Stimulated activated naive CD8-positive, alpha-beta T cell treated with anti-CD3 and anti-CD28 coated beads, Interleukin-15, Interleukin-2, amounts not matched to agents 100 ng/mL and 50 ng/mL, for 24 hours (primary cell): ENCODE measurements around the gene DACH1.

Source experiments
- H3K27ac Mint-ChIP-seq: one replicate; pipeline ENCODE4 v1.8.0; 2021; ENCODE audit warnings: mild to moderate bottlenecking, mixed read lengths
- H3K27me3 Mint-ChIP-seq: one replicate; pipeline ENCODE4 v1.8.0; 2021; ENCODE audit warnings: mixed read lengths
- H3K36me3 Mint-ChIP-seq: one replicate; pipeline ENCODE4 v1.8.0; 2021; ENCODE audit warnings: low read depth, mixed read lengths
- H3K4me1 Mint-ChIP-seq: one replicate; pipeline ENCODE4 v1.8.0; 2021; ENCODE audit warnings: low read depth, mixed read lengths
- H3K4me3 Mint-ChIP-seq: one replicate; pipeline ENCODE4 v1.8.0; 2021; ENCODE audit warnings: mild to moderate bottlenecking, mixed read lengths
- H3K9me3 Mint-ChIP-seq: one replicate; pipeline ENCODE4 v1.8.0; 2021; ENCODE audit warnings: mixed read lengths

DACH1 gene

DNA sequence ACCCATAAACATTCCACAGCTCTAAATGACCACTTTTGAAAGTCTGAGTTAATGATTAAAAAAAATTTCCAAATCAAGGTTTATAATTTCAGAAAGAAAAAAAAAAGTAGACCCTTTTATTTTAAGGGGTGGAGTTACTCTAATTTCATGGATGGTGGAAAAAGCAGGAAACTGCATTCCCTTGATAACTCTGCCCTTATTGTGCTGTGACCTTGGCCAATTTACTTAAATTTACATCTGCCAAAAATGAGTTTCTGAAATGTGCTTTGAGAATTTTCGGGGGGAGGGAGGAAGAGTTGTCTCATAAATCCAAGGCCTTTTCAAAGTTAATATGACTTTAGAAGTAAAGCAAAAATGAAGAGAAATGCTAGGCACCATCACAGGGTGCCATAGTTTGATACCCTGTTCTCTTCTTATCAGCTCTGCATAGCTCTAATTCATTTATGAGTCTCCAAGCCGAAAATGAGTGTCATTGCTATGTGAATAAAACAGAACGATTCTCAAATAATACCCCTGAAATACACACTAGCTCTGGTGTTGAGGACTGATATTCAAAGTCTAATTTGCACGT is 367.0 kb downstream of the DACH1 start:
- Mint-ChIP-seq H3K27me3 (no peaks in the 10 kb centered on the region), H3K9me3 (no peaks in the 10 kb centered on the region), H3K4me1 (no peaks in the 10 kb centered on the region), H3K36me3 (no peaks in the 10 kb centered on the region), H3K27ac (no peak overlapping the region), H3K4me3 (no peak overlapping the region)

DNA sequence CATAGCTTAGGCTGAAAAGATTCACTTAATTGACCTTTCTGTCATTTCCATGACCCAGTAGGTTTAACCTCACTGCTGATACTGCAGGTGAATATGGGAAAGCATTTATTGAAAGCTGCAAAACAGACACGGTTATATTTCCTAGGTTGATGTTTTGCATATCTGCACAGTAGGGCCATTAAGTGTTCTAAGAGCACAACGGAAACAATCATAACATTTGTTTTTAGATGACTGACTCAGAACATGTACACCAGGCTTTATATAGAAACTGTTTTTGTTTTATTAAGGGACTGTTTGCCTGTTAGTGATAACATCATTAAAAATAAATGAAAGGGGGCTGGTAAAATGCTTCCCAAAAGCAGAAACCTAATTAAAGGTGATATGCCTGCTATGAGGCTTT is 367.8 kb downstream of the DACH1 start:
- H3K27me3 Mint-ChIP-seq = no peaks in the 10 kb centered on the region
- H3K9me3 Mint-ChIP-seq = no peaks in the 10 kb centered on the region
- H3K4me1 Mint-ChIP-seq = no peaks in the 10 kb centered on the region
- no peak overlapping the region for H3K27ac Mint-ChIP-seq
- H3K36me3 Mint-ChIP-seq = no peaks in the 10 kb centered on the region
- H3K4me3 Mint-ChIP-seq = no peak overlapping the region

DNA sequence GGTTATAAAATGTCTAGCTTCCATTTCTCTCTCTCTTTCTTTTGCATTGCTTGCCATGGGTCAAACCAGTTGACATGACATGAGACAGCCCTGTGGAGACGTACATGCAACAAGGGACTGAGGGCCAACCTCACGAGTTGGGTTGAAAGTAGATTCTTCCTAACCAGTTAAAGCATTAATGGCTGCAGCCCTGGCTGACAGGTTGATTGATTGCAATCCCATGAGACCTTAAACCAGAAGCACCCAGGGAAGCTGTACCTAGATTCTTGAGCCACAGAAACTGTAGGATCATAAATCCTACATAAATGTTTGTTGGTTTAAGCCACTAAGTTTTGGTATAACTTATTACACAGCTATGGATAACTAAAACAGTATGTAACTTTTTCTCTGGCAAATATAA is 373.8 kb downstream of the DACH1 start:
- H3K27ac Mint-ChIP-seq = no peak overlapping the region
- no peaks in the 10 kb centered on the region for H3K9me3 Mint-ChIP-seq
- no peaks in the 10 kb centered on the region for H3K36me3 Mint-ChIP-seq
- no peaks in the 10 kb centered on the region for H3K27me3 Mint-ChIP-seq
- H3K4me3 Mint-ChIP-seq = no peak overlapping the region
- no peaks in the 10 kb centered on the region for H3K4me1 Mint-ChIP-seq

DNA sequence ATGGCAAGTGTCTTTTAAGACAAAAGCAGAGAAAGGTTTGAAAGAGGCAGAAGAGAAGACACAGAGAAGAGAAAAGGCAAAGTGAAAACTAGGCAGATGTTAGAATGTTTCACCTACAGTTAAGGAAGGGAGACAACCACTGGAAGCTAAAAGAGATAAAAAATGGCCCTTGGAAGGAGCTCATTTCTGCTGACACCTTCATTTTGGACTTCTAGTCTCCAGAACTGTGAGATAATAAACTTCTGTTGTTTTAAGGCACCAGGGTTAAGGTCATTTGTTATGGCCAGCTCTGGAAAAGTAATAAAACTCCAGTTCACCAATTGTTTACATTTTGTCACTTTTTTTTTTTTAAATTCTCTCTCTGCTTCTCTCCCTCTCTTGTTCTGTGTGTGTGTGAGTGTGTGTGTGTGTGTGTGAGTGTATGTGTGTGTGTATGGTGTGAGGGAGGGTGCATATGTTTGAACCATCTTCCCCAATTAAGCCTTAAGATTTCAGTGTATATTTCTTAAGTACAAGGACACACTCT is 374.6 kb downstream of the DACH1 start:
- H3K4me1 Mint-ChIP-seq = no peaks in the 10 kb centered on the region
- H3K36me3 Mint-ChIP-seq = no peaks in the 10 kb centered on the region
- H3K4me3 Mint-ChIP-seq = no peak overlapping the region
- no peaks in the 10 kb centered on the region for H3K9me3 Mint-ChIP-seq
- no peaks in the 10 kb centered on the region for H3K27me3 Mint-ChIP-seq
- no peak overlapping the region for H3K27ac Mint-ChIP-seq

DNA sequence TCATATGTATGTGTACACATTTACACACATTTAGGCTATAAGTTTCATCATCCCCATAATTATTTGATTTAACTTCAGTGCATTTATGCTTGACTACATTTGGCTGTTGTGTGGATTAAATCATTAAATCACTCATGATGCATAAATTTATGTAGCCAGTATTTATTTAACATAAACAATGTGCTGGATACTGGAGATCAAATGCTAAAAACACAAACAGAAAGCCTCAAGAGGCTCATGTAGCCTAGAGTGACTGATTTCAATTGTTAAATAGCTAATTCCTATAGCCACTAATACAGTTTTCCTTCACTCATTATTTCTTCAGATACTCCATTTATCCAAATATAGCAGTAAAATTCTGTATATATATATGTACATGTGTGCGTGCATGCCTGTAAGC is 376.0 kb downstream of the DACH1 start:
- Mint-ChIP-seq H3K27me3 (no peaks in the 10 kb centered on the region), H3K4me3 (no peak overlapping the region), H3K4me1 (no peaks in the 10 kb centered on the region), H3K9me3 (no peaks in the 10 kb centered on the region), H3K36me3 (no peaks in the 10 kb centered on the region), H3K27ac (no peak overlapping the region)

DNA sequence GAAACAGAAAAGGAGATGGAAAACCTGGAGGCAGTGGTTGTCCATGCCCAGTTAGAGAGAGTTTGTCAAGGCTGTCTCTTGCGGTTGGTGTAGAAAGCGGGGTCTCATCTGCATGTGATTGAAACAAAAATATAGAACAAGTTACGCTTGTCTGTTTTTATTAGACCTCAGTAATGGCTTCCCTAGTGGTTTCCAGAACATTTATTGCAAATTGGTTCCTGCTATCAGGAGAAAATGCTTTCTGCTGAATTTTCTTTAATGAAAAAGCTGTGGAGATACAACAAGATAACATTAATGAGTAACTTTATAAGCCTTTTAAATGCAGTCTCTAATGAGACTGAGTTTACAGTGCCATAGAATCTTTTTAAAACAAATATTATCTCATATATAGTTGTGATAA is 378.0 kb downstream of the DACH1 start:
- no peaks in the 10 kb centered on the region for H3K36me3 Mint-ChIP-seq
- no peak overlapping the region for H3K4me3 Mint-ChIP-seq
- no peaks in the 10 kb centered on the region for H3K9me3 Mint-ChIP-seq
- H3K27ac Mint-ChIP-seq = no peak overlapping the region
- no peaks in the 10 kb centered on the region for H3K27me3 Mint-ChIP-seq
- H3K4me1 Mint-ChIP-seq = no peaks in the 10 kb centered on the region

DNA sequence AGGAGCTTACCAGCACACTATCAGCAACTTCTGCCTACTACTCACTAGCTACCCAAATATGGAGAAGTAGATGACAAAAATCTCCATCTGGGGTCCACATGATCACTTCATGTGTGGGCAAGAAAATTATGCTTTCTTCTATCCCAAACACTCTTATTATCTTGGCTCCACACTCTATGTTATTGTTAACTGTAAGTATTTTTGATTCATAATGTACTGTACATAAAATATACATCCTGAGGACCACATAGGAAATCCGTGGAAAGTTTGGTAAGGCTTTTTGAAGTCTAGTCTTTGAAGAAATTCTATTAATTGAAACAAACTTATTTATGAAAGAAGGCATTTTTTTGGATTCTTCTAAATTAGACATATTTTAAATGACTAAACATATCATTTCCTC is 378.8 kb downstream of the DACH1 start:
- no peaks in the 10 kb centered on the region for H3K36me3 Mint-ChIP-seq
- H3K27me3 Mint-ChIP-seq = no peaks in the 10 kb centered on the region
- no peaks in the 10 kb centered on the region for H3K9me3 Mint-ChIP-seq
- H3K4me1 Mint-ChIP-seq = no peaks in the 10 kb centered on the region
- no peak overlapping the region for H3K4me3 Mint-ChIP-seq
- H3K27ac Mint-ChIP-seq = no peak overlapping the region

DNA sequence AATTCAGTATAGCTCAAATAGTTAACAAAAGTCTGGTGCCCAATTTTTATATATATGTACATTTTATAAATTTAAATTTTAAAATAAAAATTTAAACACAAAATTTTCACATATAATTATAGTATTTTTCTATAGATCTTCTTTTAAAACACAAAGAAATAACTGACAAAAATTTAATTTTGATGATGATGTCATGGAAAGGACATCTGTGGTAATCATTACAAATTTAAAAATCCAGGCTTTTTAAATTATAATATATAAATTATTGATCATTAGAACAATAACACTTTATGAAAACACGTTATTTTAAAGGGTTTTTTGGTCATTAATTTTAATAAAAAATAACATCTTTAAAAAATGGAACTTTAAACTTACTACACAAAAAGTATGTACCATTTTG is 381.1 kb downstream of the DACH1 start:
- Mint-ChIP-seq H3K27ac (no peak overlapping the region), H3K9me3 (no peaks in the 10 kb centered on the region), H3K4me1 (no peaks in the 10 kb centered on the region), H3K4me3 (no peak overlapping the region), H3K27me3 (no peaks in the 10 kb centered on the region), H3K36me3 (no peaks in the 10 kb centered on the region)

DNA sequence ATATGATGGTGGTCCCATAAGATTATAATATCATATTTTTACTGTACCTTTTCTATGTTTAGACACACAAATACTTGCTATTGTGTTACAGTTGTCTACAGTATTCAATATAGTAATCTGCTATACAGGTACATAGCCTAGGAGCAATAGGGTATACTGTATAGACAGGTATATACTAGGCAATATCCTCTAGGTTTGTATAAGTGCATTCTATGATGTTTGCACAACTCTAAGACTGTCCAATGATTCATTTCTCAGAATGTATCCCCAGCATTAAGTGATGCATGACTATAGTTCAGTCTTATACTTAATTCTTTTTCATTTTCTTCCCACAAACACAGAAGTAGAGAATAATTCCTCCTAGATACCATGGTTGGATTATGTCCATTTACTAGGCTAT is 383.3 kb downstream of the DACH1 start:
- no peak overlapping the region for H3K4me3 Mint-ChIP-seq
- H3K27me3 Mint-ChIP-seq = no peaks in the 10 kb centered on the region

DNA sequence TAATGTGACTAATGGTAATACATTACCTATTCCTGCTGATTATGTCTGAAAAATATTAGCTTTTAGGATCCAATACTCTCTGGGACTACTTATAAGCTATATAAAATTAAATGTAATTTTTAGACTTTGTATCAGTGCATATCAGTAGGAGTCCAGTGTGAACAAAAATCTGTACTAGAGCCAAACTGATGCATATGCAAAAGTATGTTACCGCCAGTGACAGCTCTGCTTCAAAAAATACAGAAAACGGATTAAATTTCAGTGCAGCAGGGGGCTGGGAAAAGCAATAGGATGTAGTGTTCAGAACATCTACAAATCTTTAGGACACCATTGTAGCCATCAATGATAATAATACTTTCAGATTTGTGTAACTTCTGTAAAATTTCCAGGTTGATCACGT is 385.5 kb downstream of the DACH1 start:
- Mint-ChIP-seq H3K4me1 (no peaks in the 10 kb centered on the region), H3K36me3 (no peaks in the 10 kb centered on the region), H3K27ac (no peak overlapping the region), H3K27me3 (no peaks in the 10 kb centered on the region), H3K4me3 (no peak overlapping the region), H3K9me3 (no peaks in the 10 kb centered on the region)

More for the DNA sequence above, 383.3 kb downstream of the DACH1 start:
- Mint-ChIP-seq H3K27ac (no peak overlapping the region), H3K36me3 (no peaks in the 10 kb centered on the region), H3K4me1 (no peaks in the 10 kb centered on the region), H3K9me3 (no peaks in the 10 kb centered on the region)

DNA sequence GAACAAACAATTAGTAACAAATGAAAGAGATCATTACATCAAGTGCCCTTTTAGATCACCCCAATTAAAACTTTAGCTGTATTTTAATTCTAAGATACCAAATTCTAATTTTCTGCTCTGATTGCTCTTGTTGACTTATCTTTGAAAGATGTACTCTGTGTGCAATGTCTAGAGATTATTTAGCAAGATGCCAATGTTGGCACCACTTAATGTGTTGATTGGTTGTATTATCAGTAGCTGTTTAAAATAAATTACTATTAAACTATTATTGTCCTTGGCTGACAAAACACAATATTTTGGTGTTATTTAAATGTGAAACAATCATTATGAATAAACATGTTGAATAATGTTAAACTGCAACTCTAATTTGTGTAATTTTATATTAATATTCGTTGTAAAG is 386.0 kb downstream of the DACH1 start:
- H3K4me1 Mint-ChIP-seq = no peaks in the 10 kb centered on the region
- no peaks in the 10 kb centered on the region for H3K9me3 Mint-ChIP-seq
- no peak overlapping the region for H3K27ac Mint-ChIP-seq
- no peaks in the 10 kb centered on the region for H3K36me3 Mint-ChIP-seq
- H3K4me3 Mint-ChIP-seq = no peak overlapping the region
- no peaks in the 10 kb centered on the region for H3K27me3 Mint-ChIP-seq

DNA sequence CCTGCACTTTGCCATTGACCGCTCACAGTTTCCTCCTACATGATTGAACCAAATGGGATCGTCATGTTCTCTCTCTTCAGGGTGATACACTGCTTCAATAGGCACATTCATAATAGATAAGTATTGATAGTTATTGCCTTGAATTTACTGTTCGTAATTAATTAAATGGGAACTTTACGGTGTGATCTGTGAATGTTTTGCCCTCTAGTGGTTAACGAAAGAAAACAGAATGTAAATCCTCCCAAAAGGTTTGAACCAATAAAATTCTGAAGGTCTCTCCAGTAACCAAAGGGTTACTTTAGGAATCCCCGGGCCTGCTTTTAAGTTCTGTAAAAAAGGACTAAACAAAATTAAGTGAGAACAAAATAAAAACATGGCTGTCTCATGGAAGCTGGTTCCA is 389.3 kb downstream of the DACH1 start:
- Mint-ChIP-seq H3K9me3 (no peaks in the 10 kb centered on the region), H3K27me3 (no peaks in the 10 kb centered on the region), H3K4me1 (no peaks in the 10 kb centered on the region)

DNA sequence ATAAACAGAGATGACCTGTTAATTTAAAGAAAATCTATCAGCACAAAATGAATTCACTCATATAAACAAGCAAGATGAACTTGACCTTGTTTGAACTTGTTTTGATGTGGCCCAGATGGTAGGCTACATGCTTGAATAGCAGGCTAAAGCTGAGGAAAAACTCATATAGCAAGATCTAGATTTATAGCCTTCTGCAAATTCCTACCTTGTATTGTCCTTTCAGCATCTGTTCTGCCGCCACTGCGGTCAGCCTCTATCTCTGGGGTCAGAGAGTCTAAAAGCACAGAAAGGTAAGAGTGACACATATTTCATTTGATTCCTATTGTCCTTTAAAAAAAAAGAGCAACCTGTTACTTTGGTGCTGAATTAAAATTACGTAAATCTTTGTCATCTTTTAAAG is 392.1 kb downstream of the DACH1 start:
- Mint-ChIP-seq H3K36me3 (no peaks in the 10 kb centered on the region), H3K27me3 (no peaks in the 10 kb centered on the region), H3K4me1 (no peaks in the 10 kb centered on the region), H3K4me3 (no peak overlapping the region), H3K27ac (no peak overlapping the region), H3K9me3 (no peaks in the 10 kb centered on the region)

More for the DNA sequence above, 389.3 kb downstream of the DACH1 start:
- Mint-ChIP-seq H3K27ac (no peak overlapping the region), H3K4me3 (no peak overlapping the region), H3K36me3 (no peaks in the 10 kb centered on the region)

DNA sequence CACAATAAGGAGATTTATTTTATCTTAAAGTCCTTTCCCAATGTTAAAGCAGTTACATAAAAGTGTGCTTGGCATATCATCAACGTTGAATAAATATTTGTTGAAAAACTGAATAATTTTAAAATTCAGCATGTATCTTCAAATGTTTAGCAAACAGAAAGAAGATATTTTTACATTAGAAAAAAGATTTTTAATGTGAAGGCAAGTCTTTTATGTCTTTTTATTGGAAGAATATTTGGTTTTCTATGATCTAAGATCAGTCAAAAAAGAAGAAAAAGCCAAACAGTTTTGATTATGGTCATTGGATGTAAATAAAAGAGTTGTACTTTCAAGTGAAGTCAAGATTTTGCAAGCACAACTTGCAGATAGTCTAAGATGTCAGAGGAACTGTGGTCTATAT is 397.4 kb downstream of the DACH1 start:
- Mint-ChIP-seq H3K27ac (no peak overlapping the region), H3K9me3 (no peaks in the 10 kb centered on the region), H3K4me3 (no peak overlapping the region), H3K36me3 (no peaks in the 10 kb centered on the region), H3K27me3 (no peaks in the 10 kb centered on the region), H3K4me1 (no peaks in the 10 kb centered on the region)

DNA sequence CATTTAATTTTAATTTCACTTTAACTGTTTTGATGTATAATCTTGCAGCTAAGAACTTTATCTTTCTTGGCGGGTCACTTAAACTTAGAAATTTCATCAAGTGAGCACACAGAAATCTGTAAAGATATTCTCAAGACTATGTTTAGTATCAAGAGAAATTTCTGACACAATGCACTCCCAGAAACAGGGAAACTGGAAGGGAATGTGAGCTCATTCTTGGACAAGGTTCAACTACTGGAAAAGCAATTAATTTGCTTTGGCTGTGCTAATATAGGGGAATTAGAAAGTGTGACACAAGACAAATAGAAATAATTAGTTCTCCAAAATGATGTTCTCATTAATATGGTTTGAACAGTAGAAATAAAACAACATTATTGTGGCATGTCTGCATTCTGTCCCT is 402.3 kb downstream of the DACH1 start:
- Mint-ChIP-seq H3K9me3 (no peaks in the 10 kb centered on the region), H3K27ac (no peak overlapping the region), H3K4me1 (no peaks in the 10 kb centered on the region), H3K4me3 (no peak overlapping the region), H3K36me3 (no peaks in the 10 kb centered on the region), H3K27me3 (no peaks in the 10 kb centered on the region)

DNA sequence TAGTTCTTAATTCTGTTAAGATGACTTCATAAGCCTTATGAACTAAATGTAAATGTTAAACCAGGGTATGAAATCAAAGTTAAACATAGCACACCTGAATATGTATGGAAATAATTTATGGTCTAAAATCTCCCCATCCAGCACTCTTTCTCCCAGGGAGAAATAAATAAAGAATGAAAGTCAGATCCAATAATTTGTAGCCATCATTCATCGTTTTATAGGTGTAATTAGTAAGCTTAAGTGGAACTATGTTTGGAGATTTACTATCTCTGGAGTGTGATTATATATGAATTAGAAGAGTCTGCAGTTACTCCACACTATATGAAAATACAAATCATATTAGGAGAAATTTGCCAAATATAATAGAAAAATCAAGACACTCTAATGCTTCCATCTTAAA is 405.1 kb downstream of the DACH1 start:
- H3K4me3 Mint-ChIP-seq = no peak overlapping the region
- no peaks in the 10 kb centered on the region for H3K4me1 Mint-ChIP-seq
- H3K36me3 Mint-ChIP-seq = no peaks in the 10 kb centered on the region

More for the DNA sequence above, 405.1 kb downstream of the DACH1 start:
- Mint-ChIP-seq H3K27ac (no peak overlapping the region), H3K27me3 (no peaks in the 10 kb centered on the region), H3K9me3 (no peaks in the 10 kb centered on the region)
